Colonic mucosa (tissue), 4 donors: Measurements from ENCODE around the gene TTC9. TPM values are rescaled to one million over a fixed set of nuclear protein-coding genes. Genes with fewer than 3 reads are reported as not detected.

ENCODE experiments used
- DNase-seq: peaks from one replicate; pipeline ENCODE4 v3.0.0-alpha.2; 2020
- H3K27ac ChIP-seq: fragments of 200-600 bp; one replicate; pipeline ENCODE4 v1.8.0; 2021
- H3K27me3 ChIP-seq: fragments of 200-600 bp; one replicate; pipeline ENCODE4 v1.8.0; 2021
- H3K36me3 ChIP-seq: fragments of 200-600 bp; one replicate; pipeline ENCODE4 v1.8.0; 2021
- H3K4me1 ChIP-seq: fragments of 200-600 bp; one replicate; pipeline ENCODE4 v1.8.0; 2021; ENCODE audit warnings: mild to moderate bottlenecking
- H3K4me3 ChIP-seq: fragments of 200-600 bp; one replicate; pipeline ENCODE4 v1.8.0; 2021
- H3K9ac ChIP-seq, 2 donors: one replicate each; pipeline ENCODE4 v1.7.0; 2013; ENCODE audit warnings: control low read depth in 2 of 2, low read depth in 2 of 2, low read length in 2 of 2
- H3K9me3 ChIP-seq: fragments of 200-600 bp; one replicate; pipeline ENCODE4 v1.8.0; 2021
- intact Hi-C: fragments of 100-400 bp; cut with DNase I; formaldehyde crosslinking; loops from one replicate; pipeline ENCODE4 v1.14.1; 2022
- total RNA-seq, 2 donors: library from RNA; stranded (reverse); fragmentation: NEBNext Ultra II Directional in 1 of 2; extraction: Animal tissue kit (Norgen Biotek cat#: 25700) in 1 of 2; gene quantifications; one replicate each; pipeline ENCODE4 v1.2.1, GENCODE V29; 2021
- TF ChIP-seq, protein P1 (sequence below): fragments of 200-600 bp; IDR thresholded peaks from one replicate; pipeline ENCODE4 v1.8.0; 2022; ENCODE audit warnings: antibody characterized with exemption, mild to moderate bottlenecking
- donor health status: healthy.
- donor health status: DM: no; HTN: no; CAD: no.
- donor health status: DM: no; HTN: no; CAD: no.

Gene TTC9
- total RNA-seq, 2 donors from 2014 or later: 0.66 to 0.82 TPM

- TF ChIP-seq, protein P1, sequence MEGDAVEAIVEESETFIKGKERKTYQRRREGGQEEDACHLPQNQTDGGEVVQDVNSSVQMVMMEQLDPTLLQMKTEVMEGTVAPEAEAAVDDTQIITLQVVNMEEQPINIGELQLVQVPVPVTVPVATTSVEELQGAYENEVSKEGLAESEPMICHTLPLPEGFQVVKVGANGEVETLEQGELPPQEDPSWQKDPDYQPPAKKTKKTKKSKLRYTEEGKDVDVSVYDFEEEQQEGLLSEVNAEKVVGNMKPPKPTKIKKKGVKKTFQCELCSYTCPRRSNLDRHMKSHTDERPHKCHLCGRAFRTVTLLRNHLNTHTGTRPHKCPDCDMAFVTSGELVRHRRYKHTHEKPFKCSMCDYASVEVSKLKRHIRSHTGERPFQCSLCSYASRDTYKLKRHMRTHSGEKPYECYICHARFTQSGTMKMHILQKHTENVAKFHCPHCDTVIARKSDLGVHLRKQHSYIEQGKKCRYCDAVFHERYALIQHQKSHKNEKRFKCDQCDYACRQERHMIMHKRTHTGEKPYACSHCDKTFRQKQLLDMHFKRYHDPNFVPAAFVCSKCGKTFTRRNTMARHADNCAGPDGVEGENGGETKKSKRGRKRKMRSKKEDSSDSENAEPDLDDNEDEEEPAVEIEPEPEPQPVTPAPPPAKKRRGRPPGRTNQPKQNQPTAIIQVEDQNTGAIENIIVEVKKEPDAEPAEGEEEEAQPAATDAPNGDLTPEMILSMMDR: no peak
- Histone ChIP-seq H3K27ac (no peak overlapping the region), H3K4me1 (no peaks in the 10 kb centered on the region), H3K9ac (no peak overlapping the region), H3K4me3 (no peak overlapping the region), H3K9me3 (no peaks in the 10 kb centered on the region), H3K27me3 (no peaks in the 10 kb centered on the region), H3K36me3 (no peaks in the 10 kb centered on the region)
- intact Hi-C loops: no loop called here
- DNase-seq: peak; percentile 32
These were observed 19.5 kb downstream of the TTC9 start for GRCh38 chr14:70660967-70661893.

GRCh38 chr14:70662080-70662479 lies 20.4 kb downstream of the TTC9 start:
- no peak for DNase-seq
- Histone ChIP-seq H3K27me3 (no peaks in the 10 kb centered on the region), H3K9ac (no peak overlapping the region), H3K9me3 (no peaks in the 10 kb centered on the region), H3K27ac (no peak overlapping the region), H3K36me3 (no peaks in the 10 kb centered on the region), H3K4me3 (no peak overlapping the region), H3K4me1 (no peaks in the 10 kb centered on the region)
- intact Hi-C loops: no loop called here
- TF ChIP-seq, protein P1: no peak

DNA sequence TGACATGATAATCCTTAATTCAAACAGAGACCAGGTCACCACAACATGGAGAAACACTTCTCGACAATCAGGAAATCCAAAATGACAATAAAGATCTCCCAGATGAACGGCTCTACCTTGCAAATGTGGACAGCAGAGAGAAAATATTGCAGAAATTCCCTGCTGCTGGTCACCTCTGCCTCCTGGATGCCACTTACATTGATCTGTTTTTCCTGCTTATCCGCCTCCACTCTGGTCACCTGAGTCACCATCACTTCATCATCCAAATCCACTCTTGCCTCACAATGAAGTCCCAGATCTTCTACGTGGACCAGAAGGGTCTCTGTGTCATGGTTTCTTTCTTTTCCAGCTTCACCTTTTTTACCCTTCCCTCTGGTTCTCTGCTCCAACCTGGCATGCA lies 21.1 kb downstream of the TTC9 start:
- Histone ChIP-seq H3K36me3 (no peaks in the 10 kb centered on the region), H3K4me1 (no peaks in the 10 kb centered on the region), H3K4me3 (no peak overlapping the region), H3K9ac (no peak overlapping the region), H3K27me3 (no peaks in the 10 kb centered on the region), H3K9me3 (no peaks in the 10 kb centered on the region), H3K27ac (no peak overlapping the region)
- intact Hi-C loops: no loop called here
- DNase-seq: no peak
- TF ChIP-seq, protein P1: no peak

DNA sequence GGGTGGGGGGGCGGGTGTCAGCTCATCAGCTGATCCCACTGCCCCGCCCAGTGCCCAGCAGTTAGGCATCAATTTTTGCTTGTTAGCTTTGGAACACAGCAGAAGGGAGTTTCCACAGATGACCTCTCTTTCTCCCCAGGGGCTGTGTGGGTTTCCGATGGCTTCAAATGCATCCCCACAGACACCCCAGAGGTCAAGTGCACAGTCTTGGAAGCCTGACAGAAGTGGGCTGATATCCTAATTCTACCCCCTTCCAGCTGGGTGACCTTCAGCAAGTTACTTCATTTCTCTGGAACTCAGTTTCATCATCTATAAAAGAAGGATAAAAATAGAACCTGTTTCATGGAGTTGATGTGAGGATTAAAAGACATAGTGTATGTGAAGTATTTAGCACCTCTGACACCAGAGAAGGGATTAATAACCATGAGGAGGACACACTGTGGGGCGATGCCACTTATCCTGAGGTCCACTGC lies 22.0 kb downstream of the TTC9 start:
- Histone ChIP-seq H3K27me3 (no peaks in the 10 kb centered on the region), H3K36me3 (no peaks in the 10 kb centered on the region), H3K9ac (no peak overlapping the region), H3K4me3 (no peak overlapping the region), H3K4me1 (no peaks in the 10 kb centered on the region), H3K9me3 (no peaks in the 10 kb centered on the region), H3K27ac (no peak overlapping the region)
- no peak for DNase-seq
- TF ChIP-seq, protein P1: no peak
- intact Hi-C loops: no loop called here

GRCh38 chr14:70664698-70665447 lies 23.2 kb downstream of the TTC9 start:
- peak overlapping the region; percentile 3 to 30 for H3K9ac ChIP-seq
- no peaks in the 10 kb centered on the region for H3K4me1 ChIP-seq
- H3K36me3 ChIP-seq: no peaks in the 10 kb centered on the region
- intact Hi-C loops: no loop called here
- no peaks in the 10 kb centered on the region for H3K27me3 ChIP-seq
- TF ChIP-seq, protein P1: no peak
- peak overlapping the region; percentile 6 for H3K27ac ChIP-seq
- H3K9me3 ChIP-seq: no peaks in the 10 kb centered on the region
- H3K4me3 ChIP-seq: no peak overlapping the region
- DNase-seq: no peak
